HFF-Myc (cell line): ENCODE measurements around the gene ERI3.

Experiments
- DNase-seq: peaks from one replicate; pipeline ENCODE4 v3.0.0-alpha.2; 2011; ENCODE audit warnings: low read depth; ENCODE audit errors: extremely low read depth
- H3K4me3 ChIP-seq: replicated peaks from 2 replicates; pipeline ENCODE4 v1.5.1; 2011; ENCODE audit warnings: low read depth, mild to moderate bottlenecking, control low read depth, low read length
- CTCF ChIP-seq: IDR thresholded peaks from 2 replicates; pipeline ENCODE4 v1.5.1; 2012; ENCODE audit warnings: mild to moderate bottlenecking, low read depth, low read length, control low read depth; ENCODE audit errors: missing control alignments

Gene ERI3

GRCh38 chr1:44240802-44241671 lies 114.0 kb downstream of the ERI3 start:
- DNase-seq: no peak
- TF ChIP-seq CTCF: no peak

GRCh38 chr1:44239961-44240371 lies 115.1 kb downstream of the ERI3 start:
- no peak overlapping the region for H3K4me3 ChIP-seq
- DNase-seq: no peak
- TF ChIP-seq CTCF: no peak

More at GRCh38 chr1:44240802-44241671, 114.0 kb downstream of the ERI3 start:
- H3K4me3 ChIP-seq: no peak overlapping the region

GRCh38 chr1:44239331-44239960 lies 115.6 kb downstream of the ERI3 start:
- no peak for DNase-seq
- no peak overlapping the region for H3K4me3 ChIP-seq
- TF ChIP-seq CTCF: peak; percentile 42

- DNase-seq: no peak
- TF ChIP-seq CTCF: no peak
- no peak overlapping the region for H3K4me3 ChIP-seq
Measured at GRCh38 chr1:44238660-44239059, 116.4 kb downstream of the ERI3 start.

- H3K4me3 ChIP-seq: peak overlapping the region; percentile 21
- DNase-seq: peak; percentile 72
Measured at GRCh38 chr1:44237721-44238457, 117.2 kb downstream of the ERI3 start.

More at GRCh38 chr1:44237721-44238457, 117.2 kb downstream of the ERI3 start:
- TF ChIP-seq CTCF: peak; percentile 87
